ENCODE measurements around the gene TNFRSF8. TPM values are rescaled to one million over a fixed set of nuclear protein-coding genes. Genes with fewer than 3 reads are reported as not detected.
A peak's percentile ranks its signal among the peaks of the same experiment; 100 is the strongest.

Gene TNFRSF8
- total and polyA plus RNA-seq, 9 of the 15 experiments (the other 6 are each of a cell fraction or from before 2014, with no cell fraction given), result 3.5 to 38.4 (median 17.1) TPM

DNA sequence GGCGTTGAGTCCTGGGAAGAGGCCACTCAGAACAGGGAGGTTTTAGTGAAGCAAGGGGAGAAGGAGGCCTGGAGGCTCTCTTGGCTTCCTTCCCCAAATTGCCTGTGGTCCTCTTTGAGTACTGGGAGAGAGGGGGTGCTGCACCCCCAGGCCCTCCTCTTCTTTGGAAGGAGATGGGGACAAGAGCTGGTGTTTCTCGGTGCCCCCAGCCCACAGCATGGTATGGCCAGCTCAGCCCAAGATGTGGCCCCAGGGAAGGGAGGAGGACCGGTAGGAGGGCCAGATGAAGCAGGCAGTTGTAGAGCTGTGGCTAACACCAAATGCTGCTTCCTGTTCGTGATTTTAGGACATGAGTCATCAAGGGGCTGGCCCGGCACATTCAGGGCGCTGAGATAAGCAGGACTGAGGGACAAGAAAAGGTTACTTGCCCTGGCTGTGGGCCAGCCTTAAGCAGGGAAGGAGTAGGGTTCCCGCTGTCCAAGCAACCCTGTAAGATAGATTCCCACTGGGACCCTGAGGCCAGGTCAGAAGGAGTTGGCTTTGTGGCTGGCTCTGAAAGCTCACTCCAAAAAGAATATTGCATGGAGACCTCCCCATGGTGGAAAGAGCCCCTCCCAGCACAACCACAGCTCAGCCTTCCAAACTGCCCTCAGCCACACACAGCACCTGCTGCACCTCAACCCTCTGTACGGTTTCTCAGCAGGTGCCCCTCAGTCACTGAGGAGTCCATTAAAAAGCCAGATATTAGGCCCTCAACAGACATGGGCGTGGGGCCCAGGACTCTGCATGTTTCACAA is 98.8 kb downstream of the TNFRSF8 start (continued):
- 0 out of 2 replicates have a peak, but pooled peaks have one; percentile 10 for TF ChIP-seq CC2D1A (IDR thresholded peaks at IDR 0.05)
- TF ChIP-seq, protein P1, sequence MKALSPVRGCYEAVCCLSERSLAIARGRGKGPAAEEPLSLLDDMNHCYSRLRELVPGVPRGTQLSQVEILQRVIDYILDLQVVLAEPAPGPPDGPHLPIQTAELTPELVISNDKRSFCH (CRISPR knock-in tag; IDR thresholded peaks at IDR 0.05), result no peak
- TF ChIP-seq, protein P1 (tag; IDR thresholded peaks at IDR 0.05), result peak; percentile 95
- peak; percentile 69 to 92; a peak in 3 of 4 replicates for TF ChIP-seq TBL1XR1 (IDR thresholded peaks at IDR 0.05; ENCODE audit: low read length in 2 of 2)
- TF ChIP-seq, protein P2, sequence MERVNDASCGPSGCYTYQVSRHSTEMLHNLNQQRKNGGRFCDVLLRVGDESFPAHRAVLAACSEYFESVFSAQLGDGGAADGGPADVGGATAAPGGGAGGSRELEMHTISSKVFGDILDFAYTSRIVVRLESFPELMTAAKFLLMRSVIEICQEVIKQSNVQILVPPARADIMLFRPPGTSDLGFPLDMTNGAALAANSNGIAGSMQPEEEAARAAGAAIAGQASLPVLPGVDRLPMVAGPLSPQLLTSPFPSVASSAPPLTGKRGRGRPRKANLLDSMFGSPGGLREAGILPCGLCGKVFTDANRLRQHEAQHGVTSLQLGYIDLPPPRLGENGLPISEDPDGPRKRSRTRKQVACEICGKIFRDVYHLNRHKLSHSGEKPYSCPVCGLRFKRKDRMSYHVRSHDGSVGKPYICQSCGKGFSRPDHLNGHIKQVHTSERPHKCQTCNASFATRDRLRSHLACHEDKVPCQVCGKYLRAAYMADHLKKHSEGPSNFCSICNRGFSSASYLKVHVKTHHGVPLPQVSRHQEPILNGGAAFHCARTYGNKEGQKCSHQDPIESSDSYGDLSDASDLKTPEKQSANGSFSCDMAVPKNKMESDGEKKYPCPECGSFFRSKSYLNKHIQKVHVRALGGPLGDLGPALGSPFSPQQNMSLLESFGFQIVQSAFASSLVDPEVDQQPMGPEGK (CRISPR knock-in tag; IDR thresholded peaks at IDR 0.05; ENCODE audit: borderline replicate concordance), result no peak
- peak; percentile 67 to 86; a peak in 3 of 4 replicates for TF ChIP-seq TRIM24 (IDR thresholded peaks at IDR 0.05)
- TF ChIP-seq MYNN (IDR thresholded peaks at IDR 0.05), result peak; percentile 88
- no peak for TF ChIP-seq MYNN (CRISPR knock-in tag; IDR thresholded peaks at IDR 0.05)
- no peak for TF ChIP-seq FIP1L1 (IDR thresholded peaks at IDR 0.05; ENCODE audit: low read depth, low read length, poor library complexity, severe bottlenecking)
- no peak; a peak in 2 of 4 replicates for TF ChIP-seq SIN3A (IDR thresholded peaks at IDR 0.05; ENCODE audit: borderline replicate concordance in 2 of 2, control insufficient read depth in 1 of 2, low read depth in 2 of 2, low read length in 2 of 2)
- TF ChIP-seq ARID1B (IDR thresholded peaks at IDR 0.05), result peak; percentile 98
- TF ChIP-seq POLR2A (conservative IDR thresholded peaks at IDR 0.05), result no peak
- TF ChIP-seq, protein P3, sequence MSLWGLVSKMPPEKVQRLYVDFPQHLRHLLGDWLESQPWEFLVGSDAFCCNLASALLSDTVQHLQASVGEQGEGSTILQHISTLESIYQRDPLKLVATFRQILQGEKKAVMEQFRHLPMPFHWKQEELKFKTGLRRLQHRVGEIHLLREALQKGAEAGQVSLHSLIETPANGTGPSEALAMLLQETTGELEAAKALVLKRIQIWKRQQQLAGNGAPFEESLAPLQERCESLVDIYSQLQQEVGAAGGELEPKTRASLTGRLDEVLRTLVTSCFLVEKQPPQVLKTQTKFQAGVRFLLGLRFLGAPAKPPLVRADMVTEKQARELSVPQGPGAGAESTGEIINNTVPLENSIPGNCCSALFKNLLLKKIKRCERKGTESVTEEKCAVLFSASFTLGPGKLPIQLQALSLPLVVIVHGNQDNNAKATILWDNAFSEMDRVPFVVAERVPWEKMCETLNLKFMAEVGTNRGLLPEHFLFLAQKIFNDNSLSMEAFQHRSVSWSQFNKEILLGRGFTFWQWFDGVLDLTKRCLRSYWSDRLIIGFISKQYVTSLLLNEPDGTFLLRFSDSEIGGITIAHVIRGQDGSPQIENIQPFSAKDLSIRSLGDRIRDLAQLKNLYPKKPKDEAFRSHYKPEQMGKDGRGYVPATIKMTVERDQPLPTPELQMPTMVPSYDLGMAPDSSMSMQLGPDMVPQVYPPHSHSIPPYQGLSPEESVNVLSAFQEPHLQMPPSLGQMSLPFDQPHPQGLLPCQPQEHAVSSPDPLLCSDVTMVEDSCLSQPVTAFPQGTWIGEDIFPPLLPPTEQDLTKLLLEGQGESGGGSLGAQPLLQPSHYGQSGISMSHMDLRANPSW (CRISPR knock-in tag; IDR thresholded peaks at IDR 0.05), result 0 out of 2 replicates have a peak, but pooled peaks have one; percentile 41
- peak; percentile 92 for TF ChIP-seq TEAD4 (IDR thresholded peaks at IDR 0.05; ENCODE audit: low read length)
- no peak for TF ChIP-seq TEAD4 (CRISPR knock-in tag; IDR thresholded peaks at IDR 0.05; ENCODE audit: borderline replicate concordance)
- TF ChIP-seq, protein P4, sequence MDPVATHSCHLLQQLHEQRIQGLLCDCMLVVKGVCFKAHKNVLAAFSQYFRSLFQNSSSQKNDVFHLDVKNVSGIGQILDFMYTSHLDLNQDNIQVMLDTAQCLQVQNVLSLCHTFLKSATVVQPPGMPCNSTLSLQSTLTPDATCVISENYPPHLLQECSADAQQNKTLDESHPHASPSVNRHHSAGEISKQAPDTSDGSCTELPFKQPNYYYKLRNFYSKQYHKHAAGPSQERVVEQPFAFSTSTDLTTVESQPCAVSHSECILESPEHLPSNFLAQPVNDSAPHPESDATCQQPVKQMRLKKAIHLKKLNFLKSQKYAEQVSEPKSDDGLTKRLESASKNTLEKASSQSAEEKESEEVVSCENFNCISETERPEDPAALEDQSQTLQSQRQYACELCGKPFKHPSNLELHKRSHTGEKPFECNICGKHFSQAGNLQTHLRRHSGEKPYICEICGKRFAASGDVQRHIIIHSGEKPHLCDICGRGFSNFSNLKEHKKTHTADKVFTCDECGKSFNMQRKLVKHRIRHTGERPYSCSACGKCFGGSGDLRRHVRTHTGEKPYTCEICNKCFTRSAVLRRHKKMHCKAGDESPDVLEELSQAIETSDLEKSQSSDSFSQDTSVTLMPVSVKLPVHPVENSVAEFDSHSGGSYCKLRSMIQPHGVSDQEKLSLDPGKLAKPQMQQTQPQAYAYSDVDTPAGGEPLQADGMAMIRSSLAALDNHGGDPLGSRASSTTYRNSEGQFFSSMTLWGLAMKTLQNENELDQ (CRISPR knock-in tag; IDR thresholded peaks at IDR 0.05; ENCODE audit: borderline replicate concordance), result no peak
- peak; percentile 20; the same call in 1 of the 2 replicates for TF ChIP-seq L3MBTL2 (IDR thresholded peaks at IDR 0.05)
- peak; percentile 81 for TF ChIP-seq TAL1 (IDR thresholded peaks at IDR 0.05)
- TF ChIP-seq KHSRP (IDR thresholded peaks at IDR 0.05), result no peak
- TF ChIP-seq NFE2 (IDR thresholded peaks at IDR 0.05; ENCODE audit: low read depth), result peak; percentile 81
- TF ChIP-seq CCNT2 (IDR thresholded peaks at IDR 0.05; ENCODE audit: borderline replicate concordance, extremely low read depth, insufficient read length, low read depth, low read length), result peak; percentile 73
- peak; percentile 98 for TF ChIP-seq HDAC2 (IDR thresholded peaks at IDR 0.05)
